K562 (cell line): ENCODE data around the gene ORC1. TPM values are rescaled to one million over a fixed set of nuclear protein-coding genes. Genes with fewer than 3 reads are reported as not detected.
A peak's percentile ranks its signal among the peaks of the same experiment; 100 is the strongest.

Experiments used
- CEBPG ChIP-seq, 3 experiments: fragments of 200-800 bp in 1 of 3; sonication (Bioruptor generic) in 1 of 3; sonication (generic) in 1 of 3; formaldehyde crosslinking in 1 of 3; IDR thresholded peaks in 2 of 3; conservative IDR thresholded peaks in 1 of 3; 2 replicates each; pipeline versions ENCODE4 v1.6.1 to v1.8.0; 2016 to 2022; ENCODE audit warnings: missing compliant biosample characterization in 2 of 3, missing genetic modification characterization in 2 of 3, mild to moderate bottlenecking in 1 of 3, missing genetic modification reagents in 1 of 3
- CHD1 ChIP-seq: fragments of 200-600 bp; sonication (generic); IDR thresholded peaks from one replicate; pipeline ENCODE4 v1.6.1; 2012; ENCODE audit warnings: mild to moderate bottlenecking, moderate library complexity, low read length, inconsistent platforms
- CREB3 ChIP-seq: fragments of 450-650 bp; conservative IDR thresholded peaks from 2 replicates; pipeline ENCODE4 v1.6.1; 2016; ENCODE audit warnings: missing genetic modification characterization, low read depth, mild to moderate bottlenecking, missing compliant biosample characterization, moderate library complexity
- E2F5 ChIP-seq: sonication (generic); formaldehyde crosslinking; IDR thresholded peaks from 2 replicates; pipeline ENCODE4 v1.8.0; 2022; ENCODE audit warnings: mild to moderate bottlenecking, missing genetic modification reagents
- E4F1 ChIP-seq: fragments of 250-450 bp; sonication (Bioruptor Pico); IDR thresholded peaks from 2 replicates; pipeline ENCODE4 v1.5.0; 2021; ENCODE audit warnings: mild to moderate bottlenecking, borderline replicate concordance
- ILK ChIP-seq: fragments of 450-650 bp; IDR thresholded peaks from 2 replicates; pipeline ENCODE4 v1.6.1; 2016; ENCODE audit warnings: missing genetic modification characterization, low read depth, mild to moderate bottlenecking, missing compliant biosample characterization, moderate library complexity, borderline replicate concordance
- IRF1 ChIP-seq: sonication (generic); formaldehyde crosslinking; IDR thresholded peaks from 2 replicates; pipeline ENCODE4 v1.8.0; 2022; ENCODE audit warnings: missing genetic modification reagents, mild to moderate bottlenecking, borderline replicate concordance
- KDM1A ChIP-seq, 2 experiments: fragments of 450-650 bp; IDR thresholded peaks; 2 replicates each; pipeline ENCODE4 v1.6.1; 2016; ENCODE audit warnings: mild to moderate bottlenecking in 2 of 2
- KLF1 ChIP-seq: fragments of 450-650 bp; IDR thresholded peaks from 2 replicates; pipeline ENCODE4 v1.6.1; 2016; ENCODE audit warnings: missing genetic modification characterization, missing compliant biosample characterization
- MCM3 ChIP-seq: fragments of 450-650 bp; IDR thresholded peaks from 2 replicates; pipeline ENCODE4 v1.6.1; 2016
- MED1 ChIP-seq: sonication (generic); formaldehyde crosslinking; IDR thresholded peaks from 2 replicates; pipeline ENCODE4 v1.8.1; 2023; ENCODE audit warnings: missing genetic modification reagents, borderline replicate concordance
- NELFE ChIP-seq: IDR thresholded peaks from 2 replicates; pipeline ENCODE4 v1.6.1; 2011; ENCODE audit warnings: mild to moderate bottlenecking; ENCODE audit not compliant: insufficient read depth, insufficient read length
- PHF8 ChIP-seq: fragments of 200-600 bp; sonication (generic); IDR thresholded peaks from 2 replicates; pipeline ENCODE4 v1.6.1; 2012; ENCODE audit warnings: mixed run types, mild to moderate bottlenecking, inconsistent platforms, low read length, moderate library complexity, borderline replicate concordance
- POU5F1 ChIP-seq: fragments of 150-350 bp; IDR thresholded peaks from 2 replicates; pipeline ENCODE4 v1.6.1; 2014; ENCODE audit warnings: borderline replicate concordance, low read length, low read depth, mild to moderate bottlenecking; ENCODE audit not compliant: partially characterized antibody
- PPARD ChIP-seq: fragments of 250-450 bp; sonication (Bioruptor Pico); IDR thresholded peaks from 2 replicates; pipeline ENCODE4 v1.8.0; 2022; ENCODE audit warnings: inconsistent platforms, mild to moderate bottlenecking, moderate library complexity
- RNF2 ChIP-seq: sonication (generic); IDR thresholded peaks from 2 replicates; pipeline ENCODE4 v1.6.1; 2016
- SMAD4 ChIP-seq: fragments of 250-450 bp; sonication (Bioruptor Pico); conservative IDR thresholded peaks from 2 replicates; pipeline ENCODE4 v1.8.0; 2021; ENCODE audit warnings: inconsistent platforms, mild to moderate bottlenecking, moderate library complexity
- SMARCE1 ChIP-seq: fragments of 450-650 bp; IDR thresholded peaks from 2 replicates; pipeline ENCODE4 v1.7.1; 2016; ENCODE audit warnings: mild to moderate bottlenecking
- SRSF9 ChIP-seq: fragments of 200-400 bp; formaldehyde crosslinking; IDR thresholded peaks from 2 replicates; pipeline ENCODE4 v1.6.1; 2017; ENCODE audit warnings: low read depth, low read length, borderline replicate concordance
- TFAP4 ChIP-seq: sonication (generic); formaldehyde crosslinking; IDR thresholded peaks from 2 replicates; pipeline ENCODE4 v1.8.0; 2022; ENCODE audit warnings: missing genetic modification reagents, mild to moderate bottlenecking, moderate library complexity, borderline replicate concordance
- ZNF445 ChIP-seq: fragments of 250-450 bp; sonication (Bioruptor Pico); IDR thresholded peaks from 2 replicates; pipeline ENCODE4 v1.4.0; 2020; ENCODE audit warnings: low read depth, mild to moderate bottlenecking, moderate library complexity
- ZNF785 ChIP-seq: fragments of 250-450 bp; sonication (Bioruptor Pico); IDR thresholded peaks from 2 replicates; pipeline ENCODE4 v1.4.0; 2020; ENCODE audit warnings: mild to moderate bottlenecking
- polyA plus RNA-seq, 8 experiments: library from polyadenylated mRNA; depleted of rRNA in 4 of 8; stranded (reverse) in 5 of 8; unstranded in 3 of 8; fragments of >200 nt; fragmentation: Nextera tagmentation in 2 of 8; fragmentation: Illumina TruSeq in 1 of 8; extraction: Ambion mirVana in 2 of 8; extraction: Trizol in 1 of 8; gene quantifications; 2 replicates each; pipeline versions ENCODE4 v1.2.1 to v1.2.3, GENCODE V29; 2011 to 2014; ENCODE audit warnings: inconsistent platforms in 1 of 8, missing spikeins in 1 of 8
- total RNA-seq, 7 experiments: library from RNA; depleted of rRNA in 6 of 7; stranded (reverse); fragments of >200 nt in 6 of 7; fragmentation: Illumina TruSeq in 2 of 7; extraction: Trizol in 2 of 7; gene quantifications; 2 replicates each; pipeline versions ENCODE4 v1.2.1 to v1.2.3, GENCODE V29; 2011 to 2021; ENCODE audit warnings: low replicate concordance in 1 of 7

Gene ORC1
- total and polyA plus RNA-seq, 9 of the 15 experiments (the other 6 are each of a cell fraction or from before 2014, with no cell fraction given): 26.4 to 91.6 (median 69.7) TPM

GRCh38 chr1:52365071-52365745 is 39.0 kb downstream of the ORC1 start (continued):
- TF ChIP-seq IRF1 (CRISPR knock-in tag): no peak
- TF ChIP-seq ILK (tag): no peak
- TF ChIP-seq KDM1A (IDR thresholded peaks at IDR 0.05): no peak
- TF ChIP-seq ZNF785 (CRISPR knock-in tag): no peak
- TF ChIP-seq CHD1: no peak
- no peak for TF ChIP-seq PHF8
- TF ChIP-seq MED1 (CRISPR knock-in tag): no peak
- TF ChIP-seq KLF1 (tag): peak; percentile 43; the same call in 1 of the 2 replicates
- peak; percentile 78 for TF ChIP-seq SMARCE1
- no peak; the same call in 1 of the 2 replicates for TF ChIP-seq CREB3
- no peak for TF ChIP-seq PPARD (CRISPR knock-in tag)
- no peak for TF ChIP-seq TFAP4 (CRISPR knock-in tag)
- no peak for TF ChIP-seq SMAD4 (CRISPR knock-in tag)
- TF ChIP-seq MCM3: no peak
- TF ChIP-seq POU5F1: no peak
- TF ChIP-seq ZNF445 (CRISPR knock-in tag): no peak
- no peak for TF ChIP-seq NELFE
- TF ChIP-seq RNF2: 0 out of 2 replicates have a peak, but pooled peaks have one; percentile 43
- 0 out of 2 replicates have a peak, but pooled peaks have one; percentile 60 for TF ChIP-seq E4F1 (CRISPR knock-in tag)
- no peak for TF ChIP-seq E2F5 (CRISPR knock-in tag)
- TF ChIP-seq SRSF9: no peak
- no peak for TF ChIP-seq CEBPG (CRISPR knock-in tag; IDR thresholded peaks at IDR 0.05)
- no peak for TF ChIP-seq CEBPG (tag; conservative IDR thresholded peaks at IDR 0.05 in 1 of 2, IDR thresholded peaks at IDR 0.05 in 1 of 2)
